ENCODE measurements around the gene RCOR1. TPM values are rescaled to one million over a fixed set of nuclear protein-coding genes. Genes with fewer than 3 reads are reported as not detected.
A peak's percentile ranks its signal among the peaks of the same experiment; 100 is the strongest.

Gene RCOR1
- total and polyA plus RNA-seq, 8 donors = 33.2 to 80.3 (median 63.6) TPM

- intact Hi-C loops (cut with DNase I) = no loop called here
- DNase-seq = peak in 2 of 4 donors; percentile 58 to 78
- ATAC-seq = peak; percentile 60
- H3K27ac ChIP-seq = no peak overlapping the region
- H3K27me3 ChIP-seq = no peaks in the 10 kb centered on the region
- peaks cover 0 to 1% of the 10 kb centered on the region in 2 donors for H3K4me1 ChIP-seq
- H3K4me3 ChIP-seq = no peak overlapping the region
- H3K9me3 ChIP-seq = no peaks in the 10 kb centered on the region
- no peak for TF ChIP-seq CTCF (IDR thresholded peaks at IDR 0.05)
- H3K36me3 ChIP-seq = no peaks in the 10 kb centered on the region
Measured at GRCh38 chr14:102584871-102585869, 7.3 kb upstream of the RCOR1 start.

- intact Hi-C loops (cut with DNase I) = no loop called here
Measured at GRCh38 chr14:102586420-102587104, 5.9 kb upstream of the RCOR1 start.

GRCh38 chr14:102588821-102589220 lies 3.6 kb upstream of the RCOR1 start:
- DNase-seq = no peak
- intact Hi-C loops (cut with DNase I) = no loop called here
- H3K4me3 ChIP-seq = no peak overlapping the region
- TF ChIP-seq CTCF (IDR thresholded peaks at IDR 0.05) = no peak
- H3K36me3 ChIP-seq = no peaks in the 10 kb centered on the region
- no peak for ATAC-seq
- H3K4me1 ChIP-seq = peaks cover 7 to 10% of the 10 kb centered on the region in 2 donors
- H3K27me3 ChIP-seq = no peaks in the 10 kb centered on the region
- no peak overlapping the region for H3K27ac ChIP-seq
- no peaks in the 10 kb centered on the region for H3K9me3 ChIP-seq

More at GRCh38 chr14:102586420-102587104, 5.9 kb upstream of the RCOR1 start:
- no peaks in the 10 kb centered on the region for H3K27me3 ChIP-seq
- ATAC-seq (no peak), DNase-seq (peak in 1 of 4 donors; percentile 10)
- no peak overlapping the region for H3K4me3 ChIP-seq
- H3K9me3 ChIP-seq = no peaks in the 10 kb centered on the region
- no peaks in the 10 kb centered on the region for H3K36me3 ChIP-seq
- peaks cover 7% of the 10 kb centered on the region in 2 donors for H3K4me1 ChIP-seq
- TF ChIP-seq CTCF (IDR thresholded peaks at IDR 0.05) = no peak
- no peak overlapping the region for H3K27ac ChIP-seq

- Histone ChIP-seq H3K4me3 (no peak overlapping the region), H3K4me1 (peaks cover 7 to 20% of the 10 kb centered on the region in 2 donors), H3K27ac (no peak overlapping the region), H3K27me3 (no peaks in the 10 kb centered on the region), H3K9me3 (no peaks in the 10 kb centered on the region), H3K36me3 (no peaks in the 10 kb centered on the region)
- TF ChIP-seq CTCF (IDR thresholded peaks at IDR 0.05) = no peak
- ATAC-seq (no peak), DNase-seq (peak in 1 of 4 donors; percentile 34)
- intact Hi-C loops (cut with DNase I) = no loop called here
Measured at GRCh38 chr14:102589761-102590290, 2.6 kb upstream of the RCOR1 start.

Data from left lung (tissue), 10 donors.